ENCODE measurements around the gene KCNS1. TPM values are rescaled to one million over a fixed set of nuclear protein-coding genes. Genes with fewer than 3 reads are reported as not detected.

The KCNS1 gene
- total and polyA plus RNA-seq, 8 donors, result 0.05 to 0.99 (median 0.08) TPM; not detected in 1

DNA sequence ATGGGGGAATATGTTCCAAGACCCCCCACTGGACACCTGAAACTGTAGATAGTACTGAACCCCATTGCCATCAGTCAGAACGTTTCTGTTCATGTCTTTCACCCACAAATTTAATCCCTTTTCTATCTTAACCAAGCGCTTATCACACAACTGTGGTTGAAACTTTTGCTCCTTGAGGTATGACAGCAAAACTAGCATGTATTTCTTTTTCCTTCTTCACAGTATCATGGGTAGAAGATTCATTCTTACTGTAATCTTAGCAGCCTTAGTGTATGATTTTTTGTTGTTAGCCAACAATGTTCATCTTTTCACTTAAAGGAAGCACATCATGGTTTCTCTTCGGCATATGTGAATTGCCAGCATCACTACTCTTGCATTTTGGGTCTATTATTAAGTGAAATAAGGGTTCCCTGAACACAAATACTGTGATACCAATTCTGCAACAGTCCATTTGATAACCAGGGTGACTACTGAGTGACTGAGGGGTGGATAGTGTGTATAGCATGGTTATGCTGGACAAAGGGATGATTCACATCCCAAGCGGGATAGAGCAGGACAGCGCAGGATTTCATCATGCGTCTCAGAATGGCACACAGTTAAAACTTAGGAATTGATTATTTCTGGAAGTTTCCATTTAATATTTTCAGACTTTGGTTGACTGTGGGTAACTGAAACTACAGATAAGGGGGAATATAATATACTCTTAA lies 41.8 kb downstream of the KCNS1 start:
- H3K27me3 ChIP-seq, result no peaks in the 10 kb centered on the region
- no peaks in the 10 kb centered on the region for H3K9me3 ChIP-seq
- TF ChIP-seq, protein P1, sequence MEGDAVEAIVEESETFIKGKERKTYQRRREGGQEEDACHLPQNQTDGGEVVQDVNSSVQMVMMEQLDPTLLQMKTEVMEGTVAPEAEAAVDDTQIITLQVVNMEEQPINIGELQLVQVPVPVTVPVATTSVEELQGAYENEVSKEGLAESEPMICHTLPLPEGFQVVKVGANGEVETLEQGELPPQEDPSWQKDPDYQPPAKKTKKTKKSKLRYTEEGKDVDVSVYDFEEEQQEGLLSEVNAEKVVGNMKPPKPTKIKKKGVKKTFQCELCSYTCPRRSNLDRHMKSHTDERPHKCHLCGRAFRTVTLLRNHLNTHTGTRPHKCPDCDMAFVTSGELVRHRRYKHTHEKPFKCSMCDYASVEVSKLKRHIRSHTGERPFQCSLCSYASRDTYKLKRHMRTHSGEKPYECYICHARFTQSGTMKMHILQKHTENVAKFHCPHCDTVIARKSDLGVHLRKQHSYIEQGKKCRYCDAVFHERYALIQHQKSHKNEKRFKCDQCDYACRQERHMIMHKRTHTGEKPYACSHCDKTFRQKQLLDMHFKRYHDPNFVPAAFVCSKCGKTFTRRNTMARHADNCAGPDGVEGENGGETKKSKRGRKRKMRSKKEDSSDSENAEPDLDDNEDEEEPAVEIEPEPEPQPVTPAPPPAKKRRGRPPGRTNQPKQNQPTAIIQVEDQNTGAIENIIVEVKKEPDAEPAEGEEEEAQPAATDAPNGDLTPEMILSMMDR (IDR thresholded peaks at IDR 0.05), result no peak
- DNase-seq (no peak), ATAC-seq (no peak)
- intact Hi-C loops (cut with DNase I), result no loop called here
- peaks cover 0 to 35% of the 10 kb centered on the region in 2 donors for H3K36me3 ChIP-seq
- no peaks in the 10 kb centered on the region for H3K4me1 ChIP-seq
- no peak overlapping the region for H3K27ac ChIP-seq
- no peak overlapping the region for H3K4me3 ChIP-seq

DNA sequence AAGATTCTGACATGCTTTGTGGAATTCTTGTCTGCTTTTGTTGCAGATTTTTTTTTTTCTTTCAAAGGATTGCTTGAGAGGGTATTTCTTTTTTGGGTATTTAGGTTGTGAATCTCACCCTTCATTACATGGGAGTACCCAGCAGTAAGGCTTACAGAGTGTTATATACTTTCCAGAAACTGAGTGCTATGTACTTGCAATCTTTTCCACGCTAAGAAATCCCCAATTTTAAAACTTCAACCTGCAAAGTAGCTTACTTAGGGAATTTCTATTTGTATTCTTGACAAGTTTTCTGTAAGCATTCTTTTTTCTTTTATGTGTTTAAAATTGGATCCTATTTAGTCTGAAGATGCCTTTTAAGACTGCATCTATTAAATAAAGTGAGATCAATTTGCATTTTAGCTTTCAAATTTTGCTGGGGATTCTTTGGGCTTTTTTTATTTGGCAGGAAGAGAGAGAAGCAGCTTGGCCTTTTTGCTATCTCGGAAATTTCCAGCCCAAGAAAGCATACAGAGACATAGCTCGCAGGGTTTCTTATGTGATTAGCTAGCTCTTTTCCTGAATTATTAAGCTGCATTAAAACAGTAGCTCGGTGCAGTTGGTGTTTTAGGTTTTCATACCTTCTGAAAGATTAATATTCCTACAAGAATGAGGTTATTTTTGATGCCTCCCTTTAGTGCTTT lies 42.6 kb downstream of the KCNS1 start:
- Histone ChIP-seq H3K36me3 (peaks cover 0 to 44% of the 10 kb centered on the region in 2 donors), H3K4me1 (peaks cover 2 to 7% of the 10 kb centered on the region in 2 donors), H3K9me3 (no peaks in the 10 kb centered on the region), H3K4me3 (no peak overlapping the region), H3K27me3 (no peaks in the 10 kb centered on the region), H3K27ac (no peak overlapping the region)
- no peak for DNase-seq
- no peak for ATAC-seq
- TF ChIP-seq, protein P1 (IDR thresholded peaks at IDR 0.05), result no peak
- intact Hi-C loops (cut with DNase I), result no loop called here

- peaks cover 8 to 23% of the 10 kb centered on the region in 2 donors for H3K4me1 ChIP-seq
- intact Hi-C loops (cut with DNase I), result no loop called here
- no peak overlapping the region for H3K27ac ChIP-seq
- H3K9me3 ChIP-seq, result no peaks in the 10 kb centered on the region
- no peak overlapping the region for H3K4me3 ChIP-seq
- H3K27me3 ChIP-seq, result no peaks in the 10 kb centered on the region
- peaks cover 0 to 45% of the 10 kb centered on the region in 2 donors for H3K36me3 ChIP-seq
- TF ChIP-seq, protein P1 (IDR thresholded peaks at IDR 0.05), result no peak
- ATAC-seq (no peak), DNase-seq (no peak)
These were observed 44.3 kb downstream of the KCNS1 start for GRCh38 chr20:45056473-45057173.

DNA sequence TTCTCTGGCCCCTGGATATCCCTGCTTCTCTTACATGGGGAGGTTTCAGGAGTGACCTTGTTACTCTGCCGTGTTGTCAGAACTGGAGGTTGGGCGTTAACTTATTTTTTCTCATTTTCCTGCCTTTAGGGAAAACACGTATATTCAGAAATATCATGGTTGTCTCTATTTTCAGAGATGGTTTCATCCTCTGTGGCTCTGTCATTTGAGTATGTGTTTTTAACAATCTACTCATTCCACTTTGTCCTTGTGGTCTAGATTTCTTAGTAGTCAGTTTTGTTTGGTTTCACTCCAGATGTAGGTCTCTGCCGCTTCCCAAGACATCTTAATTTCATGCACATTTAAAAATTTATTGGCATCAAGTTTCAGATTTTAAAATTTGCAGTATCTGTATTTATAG lies 45.9 kb downstream of the KCNS1 start:
- ATAC-seq, result no peak
- TF ChIP-seq, protein P1 (IDR thresholded peaks at IDR 0.05), result no peak
- Histone ChIP-seq H3K9me3 (no peaks in the 10 kb centered on the region), H3K4me1 (peaks cover 8 to 32% of the 10 kb centered on the region in 2 donors), H3K4me3 (no peak overlapping the region), H3K36me3 (peaks cover 0 to 45% of the 10 kb centered on the region in 2 donors), H3K27ac (no peak overlapping the region), H3K27me3 (no peaks in the 10 kb centered on the region)
- intact Hi-C loops (cut with DNase I), result no loop called here
- DNase-seq, result no peak

All from left lung (tissue), 10 donors.